Placental epithelial cell (primary cell): ENCODE measurements around the gene CR1. TPM values are rescaled to one million over a fixed set of nuclear protein-coding genes. Genes with fewer than 3 reads are reported as not detected.

Experiments
- total RNA-seq: library from RNA; depleted of rRNA; stranded (reverse); fragments of >200 nt; gene quantifications from 2 replicates; pipeline ENCODE4 v1.2.3, GENCODE V29; 2012

Gene CR1
- total RNA-seq, result not detected in 2 replicates

DNA sequence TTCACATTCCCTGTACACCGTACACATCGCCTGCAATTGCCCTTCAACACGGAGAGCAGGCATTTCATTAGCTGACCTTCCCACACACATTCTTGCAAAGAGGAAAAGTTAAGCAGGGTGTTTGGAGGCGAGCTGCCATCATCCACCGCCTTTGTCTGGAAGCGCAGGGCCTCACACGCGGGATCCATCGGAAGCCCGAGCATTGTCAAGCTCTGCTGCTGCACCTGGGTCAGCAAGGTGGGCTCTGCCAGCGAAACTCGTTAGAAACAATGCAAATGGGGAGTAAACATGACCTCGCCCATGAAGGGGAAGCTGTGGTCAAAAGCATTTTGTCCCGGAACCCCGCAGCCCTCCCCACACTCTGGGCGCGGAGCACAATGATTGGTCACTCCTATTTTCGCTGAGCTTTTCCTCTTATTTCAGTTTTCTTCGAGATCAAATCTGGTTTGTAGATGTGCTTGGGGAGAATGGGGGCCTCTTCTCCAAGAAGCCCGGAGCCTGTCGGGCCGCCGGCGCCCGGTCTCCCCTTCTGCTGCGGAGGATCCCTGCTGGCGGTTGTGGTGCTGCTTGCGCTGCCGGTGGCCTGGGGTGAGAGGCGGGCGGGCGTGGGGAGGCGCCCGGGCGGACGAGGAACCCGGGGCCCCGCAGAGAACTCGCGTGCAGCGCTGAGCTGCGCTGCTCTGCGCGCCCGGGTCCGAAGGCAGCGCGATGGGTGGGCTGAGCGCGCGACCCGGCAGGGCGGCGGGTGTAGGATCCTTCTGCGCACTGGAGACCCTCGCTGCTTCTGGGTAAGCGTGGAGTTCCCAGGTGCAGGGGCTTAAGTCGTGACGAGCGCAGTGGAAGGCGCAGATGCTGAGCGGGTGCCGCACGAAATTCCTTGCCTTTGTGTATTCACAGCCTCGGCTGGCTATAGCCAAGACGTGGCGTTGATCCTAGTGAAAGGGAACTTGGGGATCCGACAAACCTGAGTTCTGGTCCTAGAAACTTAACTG lies at the start of gene CR1:
TSS of gene CR1 (plus strand) at position 357 of the 992 bp plus-strand sequence. CDS start at position 468, 111 bp downstream.

DNA sequence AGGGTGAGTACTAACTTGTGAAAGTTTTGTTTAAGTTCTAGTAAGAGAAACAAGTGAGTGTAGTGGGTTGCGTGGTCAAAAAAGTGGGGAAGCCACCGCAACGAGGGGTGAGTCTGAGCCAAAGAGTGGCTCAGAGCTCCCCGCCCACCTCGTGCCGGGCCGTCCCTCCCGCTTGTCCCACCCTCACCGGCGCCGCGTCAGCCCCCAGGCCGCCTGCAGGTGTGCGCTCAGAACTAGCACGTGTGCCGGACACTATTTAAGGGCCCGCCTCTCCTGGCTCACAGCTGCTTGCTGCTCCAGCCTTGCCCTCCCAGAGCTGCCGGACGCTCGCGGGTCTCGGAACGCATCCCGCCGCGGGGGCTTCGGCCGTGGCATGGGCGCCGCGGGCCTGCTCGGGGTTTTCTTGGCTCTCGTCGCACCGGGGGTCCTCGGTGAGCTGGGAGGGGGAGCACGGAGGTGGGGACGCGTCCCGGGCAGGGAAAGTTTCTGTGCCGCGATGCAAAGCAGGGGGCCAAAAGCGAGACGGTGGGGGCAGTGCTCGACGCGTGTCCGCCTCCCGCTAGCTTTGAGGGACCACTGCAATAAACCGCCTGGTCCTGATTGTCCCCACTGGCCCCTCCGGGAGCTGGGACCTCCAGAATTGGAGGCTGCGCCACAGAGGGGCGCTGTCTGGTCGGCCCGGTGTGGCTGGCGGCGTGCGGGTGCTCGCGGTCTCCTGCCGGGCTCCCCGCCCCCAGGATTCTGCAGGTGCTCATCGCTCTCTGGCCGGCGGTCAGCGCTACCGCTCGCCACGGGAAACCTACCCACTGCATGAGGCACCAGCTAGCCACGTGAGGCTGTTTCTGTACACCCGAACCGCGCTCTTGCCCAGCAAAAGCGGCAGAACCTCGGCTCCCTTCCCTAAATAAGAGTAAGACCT lies 41.7 kb upstream of the CR1 start, which contains the start of gene CR2:
TSS of gene CR2 (plus strand) at position 283 of the 919 bp plus-strand sequence. CDS start at position 374, 91 bp downstream.

DNA sequence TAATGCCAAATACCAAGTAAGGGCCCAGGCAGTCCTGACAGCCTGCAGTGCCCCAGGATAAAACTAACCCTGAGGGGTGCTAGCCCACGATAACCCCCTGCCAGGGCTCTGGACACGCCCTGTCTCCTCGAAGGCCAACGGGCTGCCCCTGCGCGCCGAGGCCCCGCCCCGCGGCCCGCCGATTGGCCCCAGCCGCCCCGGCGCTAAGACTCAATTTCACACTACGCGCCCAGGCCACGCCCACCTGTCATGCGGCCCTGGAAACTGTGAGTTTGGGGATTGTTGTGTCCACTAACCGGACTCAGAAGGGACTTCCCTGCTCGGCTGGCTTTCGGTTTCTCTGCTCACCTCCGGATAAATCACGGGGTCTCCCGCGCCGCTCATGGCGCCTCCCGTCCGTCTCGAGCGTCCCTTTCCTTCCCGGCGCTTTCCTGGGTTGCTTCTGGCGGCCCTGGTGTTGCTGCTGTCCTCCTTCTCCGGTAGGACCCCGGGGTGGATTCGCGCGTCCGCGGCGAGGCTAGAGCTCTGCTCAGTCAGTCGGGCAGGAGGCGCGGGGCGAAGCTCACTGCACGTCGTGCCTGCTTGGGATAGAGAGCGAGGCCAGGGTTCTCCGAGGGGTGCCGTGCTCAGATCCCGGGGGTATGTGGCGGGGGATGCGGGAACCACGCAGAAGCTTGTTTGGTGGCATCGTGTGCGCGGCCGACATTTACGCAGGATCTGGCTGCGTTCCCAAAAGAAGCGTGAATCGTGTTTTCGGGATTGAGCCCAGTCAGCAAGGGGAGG lies 149.1 kb downstream of the CR1 start, which contains the start of gene CR1L:
TSS of gene CR1L (plus strand) at position 282 of the 783 bp plus-strand sequence. CDS start at position 383, 101 bp downstream.

Other genes starting within 250 kb of the CR1 start
- gene CD55, start 174.5 kb upstream of the CR1 start, total RNA-seq, result 98.5 and 148 TPM in 2 replicates
- under 0.01 TPM in 1 of 2 replicates, not detected in the other for gene CR2, start 41.8 kb upstream of the CR1 start, total RNA-seq
- gene CR1L, start 149.0 kb downstream of the CR1 start, total RNA-seq, result not detected in 2 replicates